Endothelial cell of umbilical vein (primary cell): ENCODE data around the gene MICAL3. TPM values are rescaled to one million over a fixed set of nuclear protein-coding genes. Genes with fewer than 3 reads are reported as not detected.

ENCODE experiments used
- BruUV-seq: library from RNA; stranded (reverse); fragments of 400-500 nt; replicated peaks from 2 replicates; lab custom pipeline; 2021; lab: Mats Ljungman, UMichigan
- CTCF ChIA-PET: fragments of 300-600, 350-600 bp; sonication (Branson Sonifier 250); formaldehyde crosslinking; loops from one replicate; lab custom pipeline; 2021; ENCODE audit warnings: antibody characterized with exemption, inconsistent platforms; lab: Charles Lee
- POLR2A ChIA-PET: fragments of 300-600, 350-600 bp; sonication (Branson Sonifier 250); formaldehyde crosslinking; loops from one replicate; lab custom pipeline; 2021; ENCODE audit warnings: antibody characterized with exemption, inconsistent platforms; lab: Charles Lee
- DNase-seq: peaks from one replicate; pipeline ENCODE4 v3.0.0-alpha.2; 2011; ENCODE audit warnings: low read depth, low spot score
- FAIRE-seq: peaks from 2 replicates; lab custom pipeline; 2011; peaks lifted over from hg19 to GRCh38; lab: Jason Lieb, UNC
- H2AFZ ChIP-seq: 2 replicates; pipeline ENCODE4 v1.6.0; 2012; ENCODE audit warnings: low read depth, low read length, control low read depth, inconsistent platforms
- H3K27ac ChIP-seq: 2 replicates; pipeline ENCODE4 v1.5.1; 2011; ENCODE audit warnings: low read depth, mild to moderate bottlenecking, control low read depth, low read length, moderate library complexity; ENCODE audit not compliant: insufficient read depth
- H3K27me3 ChIP-seq, 2 experiments: 2 replicates each; pipeline versions ENCODE4 v1.6.0 to v1.6.1; 2011; ENCODE audit warnings: low read length in 2 of 2, mixed read lengths in 1 of 2; ENCODE audit not compliant: control insufficient read depth in 2 of 2, insufficient read depth in 2 of 2
- H3K36me3 ChIP-seq, 2 experiments: 2 replicates in 1 of 2; 3 replicates in 1 of 2; pipeline ENCODE4 v1.5.1; 2011; ENCODE audit warnings: low read length in 2 of 2, mild to moderate bottlenecking in 1 of 2, moderate library complexity in 1 of 2; ENCODE audit not compliant: control insufficient read depth in 2 of 2, insufficient read depth in 2 of 2; ENCODE audit errors: extremely low read depth in 1 of 2
- H3K4me1 ChIP-seq: 3 replicates; pipeline ENCODE4 v1.5.1; 2011; ENCODE audit warnings: mild to moderate bottlenecking, low read length; ENCODE audit not compliant: control insufficient read depth, insufficient read depth; ENCODE audit errors: extremely low read depth
- H3K4me2 ChIP-seq: 2 replicates; pipeline ENCODE4 v1.6.1; 2011; ENCODE audit warnings: low read length, control low read depth, mixed read lengths; ENCODE audit not compliant: insufficient read depth
- H3K4me3 ChIP-seq, 3 experiments: fragments of 200-600 bp in 1 of 3; sonication (generic), shearing (Covaris generic) in 1 of 3; replicated peaks in 1 of 3; 2 replicates each; pipeline ENCODE4 v1.5.1; 2011 to 2016; ENCODE audit warnings: control low read depth in 3 of 3, low read length in 3 of 3, mild to moderate bottlenecking in 2 of 3, inconsistent platforms in 1 of 3, low read depth in 1 of 3, moderate library complexity in 1 of 3; ENCODE audit not compliant: insufficient read depth in 1 of 3
- H3K79me2 ChIP-seq: 2 replicates; pipeline ENCODE4 v1.6.0; 2012; ENCODE audit warnings: low read length, inconsistent platforms; ENCODE audit not compliant: control insufficient read depth, insufficient read depth
- H3K9ac ChIP-seq: replicated peaks from 2 replicates; pipeline ENCODE3; 2011; ENCODE audit warnings: low read length, control low read depth; ENCODE audit not compliant: insufficient read depth; ENCODE audit errors: extremely low read depth
- H3K9me1 ChIP-seq: replicated peaks from 3 replicates; pipeline ENCODE4 v1.6.0; 2011; ENCODE audit warnings: mild to moderate bottlenecking, low read length; ENCODE audit not compliant: control insufficient read depth, insufficient read depth; ENCODE audit errors: extremely low read depth
- H3K9me3 ChIP-seq: replicated peaks from 2 replicates; pipeline ENCODE4 v1.5.1; 2012; ENCODE audit warnings: low read length, inconsistent platforms; ENCODE audit not compliant: control insufficient read depth, insufficient read depth
- H4K20me1 ChIP-seq: replicated peaks from 2 replicates; pipeline ENCODE3; 2011; ENCODE audit warnings: mild to moderate bottlenecking, low read length; ENCODE audit not compliant: control insufficient read depth, insufficient read depth; ENCODE audit errors: extremely low read depth
- CTCF ChIP-seq, 2 donors: IDR thresholded peaks; 1 replicate in 1 of 2; 2 replicates in 1 of 2; pipeline ENCODE4 v1.5.1; 2011; ENCODE audit warnings: low read length in 2 of 2, mild to moderate bottlenecking in 2 of 2, moderate library complexity in 2 of 2, control low read depth in 1 of 2, inconsistent platforms in 1 of 2, low read depth in 1 of 2; ENCODE audit not compliant: insufficient read depth in 1 of 2; ENCODE audit errors: extremely low read depth in 1 of 2
- EZH2 ChIP-seq: IDR thresholded peaks from 2 replicates; pipeline ENCODE4 v1.6.1; 2012; ENCODE audit warnings: borderline replicate concordance, low read depth, mild to moderate bottlenecking, moderate library complexity, low read length, inconsistent platforms; ENCODE audit not compliant: severe bottlenecking
- FOS ChIP-seq: IDR thresholded peaks from 2 replicates; pipeline ENCODE4 v1.6.1; 2011; ENCODE audit warnings: mild to moderate bottlenecking, low read length, moderate library complexity, borderline replicate concordance; ENCODE audit not compliant: insufficient read depth
- GATA2 ChIP-seq: IDR thresholded peaks from 2 replicates; pipeline ENCODE4 v1.7.0; 2011; ENCODE audit warnings: low read depth, mild to moderate bottlenecking, moderate library complexity, mixed read lengths, low read length; ENCODE audit not compliant: insufficient read length, insufficient read depth
- JUN ChIP-seq: IDR thresholded peaks from 2 replicates; pipeline ENCODE4 v1.6.1; 2011; ENCODE audit warnings: borderline replicate concordance, low read depth; ENCODE audit not compliant: insufficient read length, insufficient read depth
- MAX ChIP-seq: IDR thresholded peaks from 2 replicates; pipeline ENCODE4 v1.6.1; 2011; ENCODE audit not compliant: insufficient read depth, insufficient read length
- MYC ChIP-seq: IDR thresholded peaks from one replicate; pipeline ENCODE4 v1.6.1; 2011; ENCODE audit warnings: mild to moderate bottlenecking, low read depth, low read length
- POLR2A ChIP-seq: IDR thresholded peaks from 2 replicates; pipeline ENCODE4 v1.6.1; 2012; ENCODE audit warnings: low read depth, mild to moderate bottlenecking, control low read depth, low read length
- POLR2AphosphoS5 ChIP-seq: IDR thresholded peaks from 2 replicates; pipeline ENCODE4 v1.6.1; 2012; ENCODE audit warnings: low read depth, mild to moderate bottlenecking, control low read depth, low read length, moderate library complexity; ENCODE audit not compliant: insufficient read depth
- dilution Hi-C: fragments of 300-500 bp; cut with MboI; formaldehyde crosslinking; loops from one replicate; pipeline ENCODE4 v1.15.0; 2019; ENCODE audit warnings: low sequenced_read_pairs; ENCODE audit not compliant: extremely low pct_ligation_motif_present
- intact Hi-C: fragments of 100-400 bp; cut with micrococcal nuclease; formaldehyde crosslinking; loops from one replicate; pipeline ENCODE4 v1.10.0; 2022
- polyA plus RNA-seq, 4 experiments: library from polyadenylated mRNA; depleted of rRNA in 3 of 4; stranded (reverse) in 3 of 4; unstranded in 1 of 4; fragments of >200 nt; gene quantifications; 2 replicates each; pipeline versions ENCODE4 v1.2.1 to v1.2.3, GENCODE V29; 2011 to 2012; ENCODE audit warnings: missing spikeins in 1 of 4
- total RNA-seq: library from RNA; stranded (reverse); gene quantifications from 2 replicates; pipeline ENCODE4 v1.2.3, GENCODE V29; 2021

The MICAL3 gene
- total and polyA plus RNA-seq, 2 donors (not counting 3 experiments of a cell fraction or from before 2014, with no cell fraction given): 14.5 to 63.7 TPM

GRCh38 chr22:17952273-17952801, 72.0 kb downstream of the MICAL3 start:
- no peaks in the 10 kb centered on the region for H3K27me3 ChIP-seq
- no TSS peak for BruUV-seq
- intact Hi-C loops (no loop called here), dilution Hi-C loops (no loop called here)
- POLR2A ChIA-PET: interaction anchor here (0.6 kb wide), 1 partner anchor 41 kb away, joined by 3 read pairs; no protein-coding TSS in a partner anchor
- no peak overlapping the region for H3K4me3 ChIP-seq
- no peaks in the 10 kb centered on the region for H4K20me1 ChIP-seq
- TF ChIP-seq JUN (no peak), MYC (no peak), POLR2A (no peak), EZH2 (no peak), CTCF (IDR thresholded peaks at IDR 0.05; ENCODE audit: extremely low read depth in 1 of 2, insufficient read depth in 1 of 2, low read depth in 1 of 2, low read length in 2 of 2) (no peak), FOS (no peak), POLR2AphosphoS5 (no peak), GATA2 (no peak), MAX (no peak)
- no peaks in the 10 kb centered on the region for H3K9me3 ChIP-seq
- no peaks in the 10 kb centered on the region for H3K36me3 ChIP-seq
- H3K4me2 ChIP-seq: no peak overlapping the region
- no peak overlapping the region for H3K9ac ChIP-seq
- no peaks in the 10 kb centered on the region for H3K9me1 ChIP-seq
- FAIRE-seq (no peak), DNase-seq (no peak)
- H3K4me1 ChIP-seq: peaks cover 17% of the 10 kb centered on the region
- no peak overlapping the region for H2AFZ ChIP-seq
- CTCF ChIA-PET: no interaction called here
- peaks cover 67% of the 10 kb centered on the region for H3K79me2 ChIP-seq
- H3K27ac ChIP-seq: no peak overlapping the region
